Mucosa of stomach (tissue), 1 donor: ENCODE measurements around the gene HLA-DQA2.
"Not testable (repeated sequence)": the region's sequence is repeated elsewhere in the genome, so short reads cannot be mapped to it uniquely, and the experiment has no call there.

Experiments used
- H3K27me3 ChIP-seq: one replicate; pipeline ENCODE4 v1.7.0; 2013; ENCODE audit warnings: mild to moderate bottlenecking, low read length; ENCODE audit not compliant: control insufficient read depth, insufficient read depth
- H3K36me3 ChIP-seq: one replicate; pipeline ENCODE4 v1.7.0; 2013; ENCODE audit warnings: low read length; ENCODE audit not compliant: control insufficient read depth, insufficient read depth
- H3K4me1 ChIP-seq: one replicate; pipeline ENCODE4 v1.7.0; 2013; ENCODE audit warnings: mild to moderate bottlenecking, low read length; ENCODE audit not compliant: control insufficient read depth, insufficient read depth
- H3K4me3 ChIP-seq: one replicate; pipeline ENCODE4 v1.7.0; 2013; ENCODE audit warnings: low read length
- H3K9ac ChIP-seq: one replicate; pipeline ENCODE4 v1.7.0; 2013; ENCODE audit warnings: mild to moderate bottlenecking, low read length, moderate library complexity
- H3K9me3 ChIP-seq: one replicate; pipeline ENCODE4 v1.7.0; 2013; ENCODE audit warnings: mild to moderate bottlenecking, low read length, moderate library complexity; ENCODE audit not compliant: control insufficient read depth
- donor health status: Pancreatic carcinoma.

The HLA-DQA2 gene

DNA sequence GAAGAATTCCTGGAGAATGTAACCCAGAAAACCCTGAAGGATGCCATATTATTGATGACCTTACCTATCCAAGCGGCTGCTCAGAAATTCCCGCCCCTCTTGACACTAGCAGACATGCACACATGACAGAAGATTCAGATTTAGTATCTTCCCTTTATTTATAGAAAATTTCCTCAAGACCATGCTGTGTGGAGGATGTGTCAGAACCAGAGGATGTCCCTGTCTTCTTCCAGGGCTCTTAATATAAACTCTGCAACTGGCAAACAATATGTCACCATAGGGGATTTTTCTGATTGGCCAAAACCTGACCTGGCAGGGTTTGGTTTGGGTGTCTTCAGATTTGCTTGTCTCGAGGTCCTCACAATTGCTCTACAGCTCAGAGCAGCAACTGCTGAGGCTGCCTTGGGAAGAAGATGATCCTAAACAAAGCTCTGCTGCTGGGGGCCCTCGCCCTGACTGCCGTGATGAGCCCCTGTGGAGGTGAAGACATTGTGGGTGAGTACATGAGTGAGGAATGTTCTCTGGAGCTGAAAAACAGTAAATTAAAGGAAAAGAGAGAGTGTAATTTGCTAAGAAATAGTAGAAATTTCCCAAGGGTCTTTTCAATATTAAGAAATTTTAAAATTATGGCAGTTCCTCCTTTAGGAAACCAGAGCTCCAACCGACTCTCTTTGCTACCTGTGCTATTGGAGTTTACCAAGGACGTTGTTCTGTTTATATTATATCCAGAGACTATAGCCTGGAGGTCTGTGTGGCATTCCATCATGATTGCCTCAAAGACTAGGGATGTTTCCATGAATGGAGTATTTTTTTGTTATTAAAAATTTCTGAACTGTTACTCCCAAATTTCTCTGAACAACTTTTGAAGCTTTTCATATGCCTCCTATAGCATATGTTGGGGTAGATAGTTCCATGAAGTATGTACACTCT lies at the start of gene HLA-DQA2:
Gene HLA-DQA2 (plus strand): TSS at position 361 of the 930 bp plus-strand sequence. CDS start 53 bp downstream, at position 414.
- Histone ChIP-seq H3K4me3 (no peak within 1 kb of the TSS), H3K27me3 (no peaks in the 10 kb centered on the region), H3K9me3 (no peaks in the 10 kb centered on the region), H3K36me3 (no peaks in the 10 kb centered on the region), H3K9ac (no peak within 1 kb of the TSS), H3K4me1 (no peaks in the 10 kb centered on the region)

DNA sequence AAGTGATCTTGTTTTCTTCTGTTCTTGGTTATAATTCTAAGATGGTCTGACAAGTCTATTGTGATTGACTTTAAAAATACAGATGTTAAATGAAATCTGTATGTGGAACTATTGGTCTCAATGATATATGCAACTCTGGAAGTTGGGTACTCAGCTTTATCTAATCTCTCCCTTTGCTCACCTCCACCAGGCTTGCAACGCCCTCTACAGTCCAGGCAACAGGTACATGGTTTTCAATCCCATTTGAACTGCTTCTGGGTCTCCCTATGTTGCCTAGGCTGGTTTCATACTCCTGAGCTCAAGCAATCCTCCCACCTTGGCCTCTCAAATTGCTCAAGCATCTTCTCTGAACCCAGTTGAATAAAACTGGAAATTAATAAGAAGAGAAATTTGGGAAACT lies 49.2 kb upstream of the HLA-DQA2 start:
- H3K9ac ChIP-seq, result no peak overlapping the region
- H3K36me3 ChIP-seq, result no peaks in the 10 kb centered on the region
- H3K27me3 ChIP-seq, result no peaks in the 10 kb centered on the region
- H3K4me3 ChIP-seq, result no peak overlapping the region
- H3K4me1 ChIP-seq, result no peaks in the 10 kb centered on the region
- H3K9me3 ChIP-seq, result no peaks in the 10 kb centered on the region

DNA sequence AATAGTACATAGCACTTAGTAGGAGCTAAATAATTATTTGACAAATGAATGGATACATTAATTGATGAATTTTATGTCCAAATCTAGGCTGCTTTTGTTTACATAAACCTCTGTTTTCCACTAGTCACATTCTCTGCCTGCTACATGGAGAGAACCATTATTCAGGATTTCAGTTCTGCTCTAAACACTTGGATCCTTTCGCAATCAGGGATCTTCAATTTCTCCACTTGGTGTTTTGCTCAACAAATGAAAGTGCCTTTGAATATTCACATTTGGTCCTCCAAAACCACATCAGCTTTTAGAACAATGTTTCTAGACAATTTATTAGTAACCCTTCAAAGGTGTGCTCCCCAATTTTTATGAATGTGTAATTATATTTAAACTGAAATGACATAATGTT lies 44.2 kb upstream of the HLA-DQA2 start:
- Histone ChIP-seq H3K4me1 (no peaks in the 10 kb centered on the region), H3K9ac (no peak overlapping the region), H3K36me3 (no peaks in the 10 kb centered on the region), H3K27me3 (no peaks in the 10 kb centered on the region), H3K9me3 (no peaks in the 10 kb centered on the region), H3K4me3 (no peak overlapping the region)

DNA sequence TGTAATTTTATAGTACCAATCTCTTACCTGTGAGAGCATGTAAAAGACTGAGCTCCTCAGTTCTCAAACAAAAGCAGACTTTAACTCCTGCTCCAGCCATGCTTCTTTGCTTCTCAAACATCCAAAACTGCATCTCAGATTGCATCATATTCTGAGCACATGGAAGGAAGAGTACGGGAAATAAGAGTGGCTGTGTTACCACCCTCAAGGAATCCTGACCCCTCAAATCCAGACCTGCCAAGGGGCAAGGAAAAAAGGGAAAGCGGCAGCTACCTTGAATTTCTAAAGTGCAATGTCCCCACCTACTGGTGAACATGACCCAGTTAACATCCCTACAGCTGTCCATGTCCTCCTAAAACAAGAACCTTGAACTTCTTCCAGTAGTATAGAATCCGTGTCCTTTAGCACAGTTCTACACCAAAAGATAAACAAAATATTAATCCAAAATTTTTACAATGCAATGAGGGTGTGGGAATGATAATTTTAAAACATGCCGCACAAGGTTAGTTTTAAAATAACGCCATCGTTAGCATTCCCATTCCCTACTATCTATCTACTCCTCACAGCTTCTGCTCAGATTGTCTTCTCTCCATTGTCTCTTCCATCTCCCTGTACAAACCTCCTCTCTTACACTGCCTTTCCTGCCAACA lies 40.7 kb upstream of the HLA-DQA2 start:
- H3K9me3 ChIP-seq, result no peaks in the 10 kb centered on the region
- no peak overlapping the region for H3K4me3 ChIP-seq
- H3K36me3 ChIP-seq, result no peaks in the 10 kb centered on the region
- H3K9ac ChIP-seq, result no peak overlapping the region
- H3K4me1 ChIP-seq, result no peaks in the 10 kb centered on the region
- H3K27me3 ChIP-seq, result no peaks in the 10 kb centered on the region

DNA sequence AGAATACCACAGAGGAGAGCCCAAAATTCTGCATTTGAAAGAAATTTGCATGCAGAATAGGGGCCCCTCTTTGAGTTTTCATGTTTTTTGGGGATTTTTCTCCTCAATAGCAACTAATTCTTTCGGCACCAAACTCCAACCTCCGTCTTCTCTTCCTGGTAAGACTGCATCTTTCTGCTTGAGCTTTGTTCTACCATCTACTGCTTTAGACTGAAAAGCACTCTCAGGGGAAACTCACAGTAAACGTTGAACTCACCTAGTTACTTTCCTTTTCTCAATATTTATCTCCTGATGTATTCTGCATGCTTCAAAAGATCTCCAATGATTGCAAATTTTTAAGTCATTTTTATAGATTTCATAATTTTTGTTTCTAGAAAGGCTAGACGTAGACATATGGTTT lies 37.8 kb upstream of the HLA-DQA2 start:
- no peak overlapping the region for H3K9ac ChIP-seq
- no peak overlapping the region for H3K4me3 ChIP-seq
- no peaks in the 10 kb centered on the region for H3K36me3 ChIP-seq
- no peaks in the 10 kb centered on the region for H3K4me1 ChIP-seq
- no peaks in the 10 kb centered on the region for H3K27me3 ChIP-seq
- H3K9me3 ChIP-seq, result no peaks in the 10 kb centered on the region

DNA sequence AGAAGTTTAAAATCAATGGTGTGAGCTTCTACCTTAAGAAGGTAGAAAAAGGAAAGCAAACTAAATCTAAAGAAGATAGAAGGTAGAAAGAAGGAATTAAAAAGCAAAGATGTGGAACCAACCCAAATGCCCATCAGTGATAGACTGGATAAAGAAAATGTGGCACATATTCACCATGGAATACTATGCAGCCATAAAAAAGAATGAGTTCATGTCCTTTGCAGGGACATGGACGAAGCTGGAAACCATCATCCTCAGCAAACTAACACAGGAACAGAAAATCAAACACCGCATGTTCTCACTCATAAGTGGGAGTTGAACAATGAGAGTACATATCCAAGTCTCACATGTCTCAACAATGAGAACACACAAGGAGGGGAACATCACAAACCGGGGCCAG lies 36.0 kb upstream of the HLA-DQA2 start:
- not testable (repeated sequence) for H3K9me3 ChIP-seq, H3K27me3 ChIP-seq, H3K36me3 ChIP-seq, H3K4me3 ChIP-seq, H3K4me1 ChIP-seq, H3K9ac ChIP-seq

DNA sequence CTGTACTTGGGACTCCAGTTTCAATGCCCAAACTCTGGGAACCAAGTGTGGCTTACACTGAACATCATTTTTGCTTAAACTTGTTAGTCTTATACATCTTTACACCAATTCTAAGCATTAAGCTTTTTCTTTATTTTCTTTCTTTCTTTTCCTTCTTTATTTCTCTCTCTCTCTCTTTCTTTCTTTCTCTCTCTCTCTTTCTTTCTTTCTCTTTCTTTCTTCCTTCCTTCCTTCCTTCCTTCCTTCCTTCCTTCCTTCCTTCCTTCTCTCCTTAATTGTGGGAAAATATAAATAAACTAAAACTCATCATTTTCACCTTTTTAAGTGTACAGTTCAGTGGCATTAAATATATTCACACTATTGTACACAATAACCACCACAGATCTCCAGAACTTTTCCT lies 31.6 kb upstream of the HLA-DQA2 start:
- H3K4me1 ChIP-seq, result no peaks in the 10 kb centered on the region
- no peaks in the 10 kb centered on the region for H3K36me3 ChIP-seq
- H3K9me3 ChIP-seq, result no peaks in the 10 kb centered on the region
- no peaks in the 10 kb centered on the region for H3K27me3 ChIP-seq
- no peak overlapping the region for H3K4me3 ChIP-seq
- H3K9ac ChIP-seq, result no peak overlapping the region

DNA sequence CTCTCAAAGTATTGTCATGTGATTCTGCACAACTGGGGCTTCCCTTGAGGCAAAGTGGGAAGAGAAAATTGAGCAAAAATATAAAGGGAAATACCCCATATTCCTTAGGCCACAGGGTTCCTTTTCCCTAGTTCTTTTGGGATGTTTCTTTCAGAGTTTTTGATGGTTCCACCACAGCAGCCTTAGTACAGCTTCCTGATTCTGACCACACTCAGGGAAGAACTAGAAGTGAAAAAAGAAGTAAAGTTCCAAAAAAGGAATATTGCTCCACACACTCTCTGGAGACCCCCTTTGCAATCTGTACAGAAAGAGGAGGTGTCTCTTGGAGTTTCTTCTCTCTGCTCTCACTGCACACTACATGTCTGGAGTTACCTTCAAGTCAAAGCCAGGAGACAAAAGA lies 27.9 kb upstream of the HLA-DQA2 start:
- no peaks in the 10 kb centered on the region for H3K36me3 ChIP-seq
- H3K4me1 ChIP-seq, result no peaks in the 10 kb centered on the region
- H3K4me3 ChIP-seq, result no peak overlapping the region
- H3K27me3 ChIP-seq, result no peaks in the 10 kb centered on the region
- H3K9me3 ChIP-seq, result no peaks in the 10 kb centered on the region
- no peak overlapping the region for H3K9ac ChIP-seq

DNA sequence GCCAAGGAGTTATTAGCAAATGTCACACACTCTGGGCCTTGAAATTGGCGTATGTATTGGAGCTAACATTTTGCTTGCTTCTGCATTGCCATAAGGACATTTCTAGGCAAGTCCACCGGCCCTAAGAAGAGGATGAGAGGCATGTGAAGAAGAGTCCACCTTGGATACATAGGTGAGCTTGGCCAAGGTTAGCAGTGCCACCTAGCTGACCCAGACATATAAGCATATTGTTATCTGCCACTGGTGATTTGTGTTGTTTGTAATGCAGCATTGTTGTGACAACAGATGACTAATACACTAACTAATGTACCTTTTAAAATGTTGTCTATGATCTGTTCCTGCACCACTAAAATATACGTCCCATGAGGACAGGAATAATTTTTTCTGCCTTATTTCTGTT lies 24.8 kb upstream of the HLA-DQA2 start:
- Histone ChIP-seq H3K36me3 (no peaks in the 10 kb centered on the region), H3K4me1 (no peaks in the 10 kb centered on the region), H3K9me3 (no peaks in the 10 kb centered on the region), H3K27me3 (no peaks in the 10 kb centered on the region), H3K4me3 (no peak overlapping the region), H3K9ac (no peak overlapping the region)

DNA sequence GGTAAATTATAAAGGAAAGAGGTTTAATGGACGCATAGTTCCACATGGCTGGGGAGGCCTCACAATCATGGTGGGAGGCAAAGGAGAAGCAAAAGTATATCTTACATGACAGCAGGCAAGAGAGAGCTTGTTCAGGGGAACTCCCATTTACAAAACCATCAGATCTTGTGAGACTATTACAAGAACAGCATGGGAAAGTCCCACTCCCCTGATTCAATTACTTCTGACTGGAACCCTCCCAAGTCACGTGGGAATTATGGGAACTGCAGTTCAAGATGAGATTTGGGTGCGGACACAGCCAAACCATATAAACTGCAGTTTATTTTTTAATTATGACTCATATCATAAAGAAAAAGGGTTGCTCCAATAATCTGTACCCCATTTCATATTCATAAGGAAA lies 22.3 kb upstream of the HLA-DQA2 start:
- Histone ChIP-seq H3K9me3 (no peaks in the 10 kb centered on the region), H3K9ac (no peak overlapping the region), H3K36me3 (no peaks in the 10 kb centered on the region), H3K4me1 (no peaks in the 10 kb centered on the region), H3K4me3 (no peak overlapping the region), H3K27me3 (no peaks in the 10 kb centered on the region)

DNA sequence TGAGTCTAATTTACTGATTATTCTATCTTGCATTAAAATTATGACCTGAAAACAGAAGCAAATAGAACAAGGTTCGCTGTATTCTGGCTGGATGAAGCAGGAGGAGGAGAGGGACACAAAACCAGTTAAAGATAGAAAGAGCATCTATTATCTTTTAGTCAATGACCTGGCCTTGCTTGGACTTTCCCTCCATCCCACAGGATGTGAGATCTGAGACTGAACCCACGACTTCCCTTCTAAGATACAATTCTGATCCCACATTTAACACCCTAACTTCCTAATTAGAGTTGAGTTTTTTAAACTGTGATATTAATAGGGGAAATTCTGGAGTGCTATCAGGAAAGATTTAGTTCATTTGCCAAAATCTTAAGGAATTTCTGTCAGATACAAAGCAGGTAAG lies 3.1 kb upstream of the HLA-DQA2 start:
- Histone ChIP-seq H3K4me1 (no peaks in the 10 kb centered on the region), H3K4me3 (no peak overlapping the region), H3K36me3 (no peaks in the 10 kb centered on the region), H3K9me3 (no peaks in the 10 kb centered on the region), H3K9ac (no peak overlapping the region), H3K27me3 (peaks cover 5% of the 10 kb centered on the region)

DNA sequence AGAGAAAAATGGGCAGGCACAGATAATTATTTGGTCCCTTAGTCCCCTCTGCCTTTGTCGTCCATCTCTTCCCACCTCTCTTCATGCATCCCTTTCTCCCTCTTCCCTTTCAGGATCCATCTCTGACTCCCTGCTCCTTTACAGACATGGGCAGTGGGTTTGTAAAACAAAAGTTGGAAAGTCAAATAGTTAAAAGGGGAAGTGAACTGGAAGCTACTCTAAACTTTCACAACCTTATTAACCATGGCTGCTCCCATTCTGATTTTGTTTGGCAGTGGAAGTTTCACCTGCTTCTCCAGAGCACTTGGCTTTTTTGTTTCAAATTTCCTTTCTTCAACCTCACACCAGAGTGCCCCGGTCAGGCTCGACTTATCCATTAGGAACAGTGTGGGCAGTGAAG lies 1.2 kb downstream of the HLA-DQA2 start:
- no peaks in the 10 kb centered on the region for H3K36me3 ChIP-seq
- no peaks in the 10 kb centered on the region for H3K9me3 ChIP-seq
- H3K9ac ChIP-seq, result no peak overlapping the region
- no peaks in the 10 kb centered on the region for H3K4me1 ChIP-seq
- no peaks in the 10 kb centered on the region for H3K27me3 ChIP-seq
- no peak overlapping the region for H3K4me3 ChIP-seq
